ENCODE results near the gene NR4A3.

The NR4A3 gene

GRCh38 chr9:99878651-99879050 lies 57.0 kb downstream of the NR4A3 start:
- no peak for DNase-seq (ENCODE audit: low read depth)

- no peak for DNase-seq (ENCODE audit: low read depth)
Measured at GRCh38 chr9:99881769-99882168, 60.1 kb downstream of the NR4A3 start.

DNA sequence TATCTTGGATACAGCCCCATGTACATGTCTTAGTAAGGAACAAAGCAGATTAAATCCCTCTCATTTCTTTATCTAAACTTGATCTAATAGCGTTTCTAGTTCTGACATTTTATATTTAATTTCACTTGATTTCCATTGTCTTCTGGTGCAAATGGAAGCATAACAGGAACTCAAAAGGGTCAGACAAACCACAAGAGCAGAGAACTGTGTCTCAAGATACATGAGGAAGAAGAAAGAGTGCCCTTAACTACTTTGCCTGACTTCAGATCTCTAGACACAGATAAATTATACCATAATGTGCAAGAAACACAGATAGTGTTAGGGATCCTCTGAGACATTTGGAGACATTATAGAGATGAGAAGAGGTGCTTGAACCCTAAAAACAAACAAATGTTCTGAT lies 64.1 kb downstream of the NR4A3 start:
- no peak for DNase-seq (ENCODE audit: low read depth)

GRCh38 chr9:99889120-99889519 lies 67.4 kb downstream of the NR4A3 start:
- no peak for DNase-seq (ENCODE audit: low read depth)

DNA sequence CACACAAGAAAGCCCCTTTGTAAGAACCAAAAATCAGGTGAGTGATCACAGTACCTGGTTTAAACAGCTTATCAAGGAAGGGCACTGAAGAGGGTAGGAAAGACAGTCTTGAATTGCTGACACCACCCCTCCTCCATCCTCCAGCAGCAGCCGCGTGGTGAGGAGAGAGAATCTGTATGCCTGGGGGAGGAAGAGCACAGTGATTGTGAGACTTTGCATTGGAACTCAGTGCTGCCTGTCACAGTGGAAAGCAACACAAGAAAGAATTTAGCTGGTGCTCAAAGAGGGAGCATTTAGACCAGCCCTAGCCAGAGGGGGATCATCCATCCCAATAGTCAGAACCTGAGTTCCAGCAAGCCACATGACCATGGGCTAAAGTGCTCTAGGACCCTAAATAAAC lies 73.1 kb downstream of the NR4A3 start:
- no peak for DNase-seq (ENCODE audit: low read depth)

DNA sequence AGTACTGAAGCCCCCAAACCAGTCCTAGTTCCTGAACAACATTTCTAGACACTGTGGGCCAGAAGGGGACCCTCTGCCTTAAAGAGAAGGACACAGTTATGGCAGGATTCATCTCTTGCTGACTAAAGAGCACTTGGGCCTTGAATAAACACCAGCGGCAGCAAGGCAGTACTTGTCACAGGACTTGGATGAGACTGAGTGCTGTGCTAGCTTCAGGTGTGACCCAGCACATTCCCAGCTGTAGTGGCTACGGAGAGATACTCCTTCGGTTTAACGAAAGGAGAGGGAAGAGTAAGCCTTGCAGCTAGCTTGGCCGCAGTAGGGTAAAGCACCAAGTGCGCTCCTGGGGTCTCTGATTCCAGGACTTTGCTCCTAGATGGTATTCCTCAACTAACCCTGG lies 73.8 kb downstream of the NR4A3 start:
- DNase-seq (ENCODE audit: low read depth): no peak

DNA sequence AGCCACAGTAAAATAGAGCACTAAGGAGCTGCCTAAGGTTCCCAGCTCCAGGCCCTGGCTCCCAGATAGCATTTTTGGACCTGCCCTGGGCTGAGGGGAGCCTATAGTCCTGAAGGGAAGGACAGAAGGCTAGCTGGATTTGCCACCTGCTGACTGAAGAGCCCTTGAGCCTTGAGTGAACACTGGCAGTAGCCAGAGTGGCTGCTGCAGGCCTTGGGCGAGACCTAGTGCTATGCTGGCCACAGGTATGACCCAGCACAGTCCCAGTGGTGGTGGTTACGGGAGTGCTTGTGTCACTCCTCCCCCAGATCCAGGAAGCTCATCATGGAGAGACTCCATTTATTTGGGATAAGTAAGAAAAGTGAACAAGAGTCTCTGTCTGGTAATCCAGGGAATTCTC lies 74.4 kb downstream of the NR4A3 start:
- DNase-seq (ENCODE audit: low read depth): no peak

- DNase-seq (ENCODE audit: low read depth): no peak
Measured at GRCh38 chr9:99903393-99903792, 81.7 kb downstream of the NR4A3 start.

DNA sequence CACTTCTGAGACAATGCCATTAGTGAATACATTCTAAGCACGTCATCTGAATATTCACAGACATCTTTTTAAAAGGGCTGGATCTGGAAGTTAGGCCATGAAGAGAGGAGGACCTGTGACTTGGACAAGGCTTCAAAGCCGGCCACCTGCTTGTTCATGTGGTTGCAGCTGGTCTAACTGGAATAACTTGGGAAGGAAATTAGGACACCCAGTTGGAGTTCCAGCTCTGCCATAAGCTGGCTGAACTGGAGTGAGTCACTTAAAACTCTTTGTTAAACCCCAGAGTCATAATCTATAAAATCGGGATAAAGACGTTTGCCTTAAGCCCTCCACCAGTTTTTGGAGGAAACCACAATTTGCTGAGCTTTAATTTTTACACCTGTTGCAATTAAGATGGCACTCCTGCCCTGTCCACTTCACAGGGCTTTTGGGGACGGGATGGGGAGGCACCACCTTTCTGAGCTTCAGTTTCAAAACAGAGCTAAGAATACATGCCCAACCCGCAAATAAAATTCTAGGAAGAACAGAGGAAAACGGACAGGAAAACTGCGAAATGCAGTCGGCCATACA lies 84.2 kb downstream of the NR4A3 start:
- DNase-seq (ENCODE audit: low read depth): no peak

DNA sequence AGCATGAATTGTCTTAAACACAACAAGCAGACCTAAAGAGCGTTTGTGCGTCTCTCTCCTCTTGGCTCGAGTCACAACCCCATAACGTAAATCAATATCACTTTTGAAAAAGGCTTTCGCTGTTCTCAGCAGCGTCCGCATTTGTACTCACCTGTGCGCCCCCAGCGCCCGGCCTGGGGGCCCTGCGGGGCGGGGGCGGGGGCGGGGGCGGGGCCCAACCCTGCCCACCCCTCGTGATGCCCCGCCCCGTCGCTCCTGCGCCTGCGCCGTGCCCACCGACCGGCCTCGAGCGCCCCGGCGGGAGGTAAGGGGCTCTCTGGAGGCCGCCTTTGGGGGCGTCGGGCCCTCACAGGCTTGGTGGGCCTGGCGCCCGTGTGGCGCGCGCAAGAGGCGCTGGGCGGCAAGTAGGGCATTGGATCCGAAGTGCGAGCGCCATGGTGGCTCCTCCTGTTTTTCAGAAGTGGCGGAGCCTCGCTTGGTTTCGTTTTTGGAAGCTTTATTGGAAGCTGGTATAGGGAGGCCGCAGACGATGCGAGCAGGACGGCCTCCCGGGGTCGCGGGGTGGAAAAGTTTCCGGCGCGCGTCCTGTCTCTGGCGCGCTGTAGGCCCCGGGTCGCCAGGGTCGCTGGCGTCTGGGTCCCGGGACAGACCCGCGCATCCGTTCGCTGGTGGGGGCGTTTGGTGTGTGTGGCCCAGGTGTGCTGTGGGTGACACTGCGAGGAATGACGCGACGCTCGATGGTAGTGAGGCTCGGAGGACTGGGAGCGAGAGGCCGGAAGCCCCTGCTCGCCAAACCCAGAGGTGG lies 84.9 kb downstream of the NR4A3 start, which contains the start of gene STX17:
Gene STX17, plus strand, starts transcription at position 252 of the 805 bp plus-strand sequence. CDS start 8,586 bp downstream, outside the sequence.
- DNase-seq (ENCODE audit: low read depth): peak; percentile 75

DNA sequence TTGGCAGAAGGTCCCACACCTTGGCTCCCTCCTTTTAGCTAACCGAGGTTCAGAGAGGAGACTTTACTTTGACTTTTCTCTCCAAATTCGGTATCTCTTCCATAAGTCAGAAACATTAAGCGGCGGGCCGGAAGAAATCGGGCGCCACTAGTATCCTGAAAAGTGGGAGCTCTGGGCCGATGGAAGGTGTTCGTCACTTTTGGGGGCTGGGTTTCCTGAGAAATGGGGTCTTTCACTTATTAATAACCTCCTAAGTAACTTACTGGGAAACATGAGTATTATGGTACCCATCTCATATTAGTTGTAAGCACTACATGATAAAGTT lies 85.5 kb downstream of the NR4A3 start:
- no peak for DNase-seq (ENCODE audit: low read depth)

GRCh38 chr9:99911600-99911999 lies 89.9 kb downstream of the NR4A3 start:
- DNase-seq (ENCODE audit: low read depth): no peak

Data from stimulated activated CD4-positive, alpha-beta T cell treated with anti-CD3 and anti-CD28 coated beads, Interleukin-2, amount 100 ng/mL, for 4 hours (primary cell).